Retinal pigment epithelial cell (primary cell): ENCODE data around the gene RAB4B.
"Not testable (repeated sequence)": the region's sequence is repeated elsewhere in the genome, so short reads cannot be mapped to it uniquely, and the experiment has no call there.

Source experiments
- DNase-seq: peaks from one replicate; pipeline ENCODE4 v3.0.0-alpha.2; 2010; ENCODE audit warnings: low read depth
- H3K4me3 ChIP-seq: 2 replicates; pipeline ENCODE4 v1.5.1; 2011; ENCODE audit warnings: mild to moderate bottlenecking, low read length, control low read depth, moderate library complexity
- CTCF ChIP-seq: conservative IDR thresholded peaks from 2 replicates; pipeline ENCODE4 v1.5.1; 2011; ENCODE audit warnings: low read depth, low read length, control low read depth, inconsistent platforms

The RAB4B gene

GRCh38 chr19:40776364-40776763, 1.7 kb upstream of the RAB4B start:
- TF ChIP-seq CTCF = no peak
- no peak overlapping the region for H3K4me3 ChIP-seq
- DNase-seq = no peak

- DNase-seq = peak; percentile 79
- H3K4me3 ChIP-seq = peak overlapping the region; percentile 79
- no peak for TF ChIP-seq CTCF
Measured at GRCh38 chr19:40776932-40777644, 959 bp upstream of the RAB4B start.

- peak overlapping the region; percentile 79 for H3K4me3 ChIP-seq
- no peak for TF ChIP-seq CTCF
- DNase-seq = no peak
Measured at GRCh38 chr19:40777645-40777936, 456 bp upstream of the RAB4B start.

GRCh38 chr19:40778706-40779284, 748 bp downstream of the RAB4B start:
- TF ChIP-seq CTCF = no peak
- no peak for DNase-seq
- H3K4me3 ChIP-seq = peak overlapping the region; percentile 76

- no peak for DNase-seq
- no peak for TF ChIP-seq CTCF
- H3K4me3 ChIP-seq = no peak overlapping the region
Measured at GRCh38 chr19:40780582-40780981, 2.5 kb downstream of the RAB4B start.

- no peak for DNase-seq
- TF ChIP-seq CTCF = no peak
- H3K4me3 ChIP-seq = no peak overlapping the region
Measured at GRCh38 chr19:40781140-40781539, 3.1 kb downstream of the RAB4B start.

- no peak for TF ChIP-seq CTCF
- DNase-seq = no peak
- no peak overlapping the region for H3K4me3 ChIP-seq
Measured at GRCh38 chr19:40783711-40784110, 5.7 kb downstream of the RAB4B start.

GRCh38 chr19:40784146-40784545, 6.1 kb downstream of the RAB4B start:
- not testable (repeated sequence) for H3K4me3 ChIP-seq, DNase-seq
